GM10847 (cell line): ENCODE data around the gene ZFP62.

ENCODE experiments used
- POLR2A ChIP-seq: IDR thresholded peaks from 2 replicates; pipeline ENCODE4 v1.6.1; 2011; ENCODE audit not compliant: insufficient read length; ENCODE audit errors: extremely low read depth

ZFP62 gene

GRCh38 chr5:180860887-180861822, at the start of gene ZFP62:
Gene ZFP62 (minus strand): TSS chr5:180861276. CDS start chr5:180861219, 57 bp downstream.
- TF ChIP-seq POLR2A = peak; percentile 28

DNA sequence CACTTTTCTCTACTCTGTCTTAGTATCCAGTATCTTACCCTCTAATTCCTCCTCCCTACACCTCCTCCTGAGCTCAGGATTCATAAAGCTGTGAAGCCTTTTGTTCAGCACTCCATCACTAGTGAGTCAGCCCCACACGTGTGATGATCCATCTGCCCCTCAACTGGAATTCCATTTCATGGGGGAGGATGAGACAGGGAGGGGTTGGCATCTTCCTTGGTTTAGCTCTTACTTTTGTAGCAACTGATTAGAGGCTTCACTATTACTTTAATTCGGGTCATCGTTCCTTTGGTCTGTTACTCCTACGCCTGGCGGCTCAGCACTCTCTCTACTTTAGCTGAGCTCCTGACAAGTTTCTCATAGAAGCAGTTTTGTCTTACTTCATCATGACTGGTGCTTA, 49.7 kb upstream of the ZFP62 start:
- TF ChIP-seq POLR2A = no peak

- no peak for TF ChIP-seq POLR2A
Measured at GRCh38 chr5:180910182-180910581, 49.1 kb upstream of the ZFP62 start.

GRCh38 chr5:180909782-180910181, 48.7 kb upstream of the ZFP62 start:
- no peak for TF ChIP-seq POLR2A

GRCh38 chr5:180908998-180909731, 48.1 kb upstream of the ZFP62 start:
- TF ChIP-seq POLR2A = no peak

DNA sequence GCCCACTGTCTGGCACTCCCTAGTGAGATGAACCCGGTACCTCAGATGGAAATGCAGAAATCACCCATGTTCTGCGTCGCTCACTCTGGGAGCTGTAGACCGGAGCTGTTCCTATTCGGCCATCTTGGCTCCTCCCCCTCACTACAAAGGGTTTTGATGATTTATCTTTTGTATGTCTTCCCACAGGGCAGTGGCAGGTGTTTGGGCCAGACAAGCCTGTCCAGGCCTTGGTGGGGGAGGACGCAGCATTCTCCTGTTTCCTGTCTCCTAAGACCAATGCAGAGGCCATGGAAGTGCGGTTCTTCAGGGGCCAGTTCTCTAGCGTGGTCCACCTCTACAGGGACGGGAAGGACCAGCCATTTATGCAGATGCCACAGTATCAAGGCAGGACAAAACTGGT, 47.3 kb upstream of the ZFP62 start:
- TF ChIP-seq POLR2A = no peak

- no peak for TF ChIP-seq POLR2A
Measured at GRCh38 chr5:180901319-180902009, 40.4 kb upstream of the ZFP62 start.

DNA sequence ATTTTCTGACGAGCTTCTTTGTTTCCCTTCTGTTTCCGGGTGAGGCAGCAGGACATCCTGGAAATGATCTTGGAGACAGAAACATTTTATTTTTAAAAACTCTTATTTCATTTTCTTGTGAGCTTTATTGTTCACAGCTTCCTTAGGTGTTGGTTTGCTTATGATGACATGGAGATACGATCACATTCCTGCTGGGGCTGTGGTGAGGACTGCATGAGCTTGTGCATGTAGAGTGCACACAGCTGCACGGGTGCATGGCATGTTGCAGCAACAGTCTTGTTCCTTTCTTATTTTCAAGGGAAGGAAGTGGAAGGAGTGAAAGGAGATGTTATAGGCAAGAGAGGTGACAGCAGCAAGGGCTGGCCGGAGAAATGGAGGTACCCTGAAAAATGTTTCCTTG, 39.1 kb upstream of the ZFP62 start:
- no peak for TF ChIP-seq POLR2A

DNA sequence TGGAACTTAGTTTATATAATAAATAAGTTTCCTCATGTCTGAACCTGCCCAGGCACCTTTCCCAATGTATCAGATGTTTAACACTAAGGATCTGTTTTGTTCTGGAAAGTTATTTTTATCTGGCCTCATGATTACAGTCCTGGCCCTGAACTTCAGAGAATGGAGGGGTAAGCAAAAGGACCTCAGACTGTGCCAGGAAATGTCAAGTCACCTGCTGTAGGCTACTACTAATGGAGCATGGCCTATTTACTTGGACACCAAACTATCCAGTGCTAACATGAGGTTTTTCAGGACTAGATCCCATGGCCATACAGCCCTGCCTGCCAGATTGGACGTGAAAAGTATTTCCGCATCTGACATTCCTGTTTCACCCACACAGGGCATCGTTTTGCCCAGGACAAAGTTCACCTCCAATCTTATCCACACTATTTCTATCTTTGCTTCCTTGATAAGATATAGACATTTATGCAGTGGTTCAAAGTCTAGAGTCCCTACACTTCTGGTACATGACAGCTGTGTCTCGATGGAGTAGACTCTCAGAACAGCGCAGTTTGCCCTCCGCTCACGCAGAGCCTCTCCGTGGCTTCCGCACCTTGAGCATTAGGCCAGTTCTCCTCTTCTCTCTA, 37.7 kb upstream of the ZFP62 start, which contains the start of gene BTNL8:
BTNL8 (plus strand) TSS at position 539 of the 626 bp plus-strand sequence. CDS start 152 bp downstream, outside the sequence.
- TF ChIP-seq POLR2A = no peak

DNA sequence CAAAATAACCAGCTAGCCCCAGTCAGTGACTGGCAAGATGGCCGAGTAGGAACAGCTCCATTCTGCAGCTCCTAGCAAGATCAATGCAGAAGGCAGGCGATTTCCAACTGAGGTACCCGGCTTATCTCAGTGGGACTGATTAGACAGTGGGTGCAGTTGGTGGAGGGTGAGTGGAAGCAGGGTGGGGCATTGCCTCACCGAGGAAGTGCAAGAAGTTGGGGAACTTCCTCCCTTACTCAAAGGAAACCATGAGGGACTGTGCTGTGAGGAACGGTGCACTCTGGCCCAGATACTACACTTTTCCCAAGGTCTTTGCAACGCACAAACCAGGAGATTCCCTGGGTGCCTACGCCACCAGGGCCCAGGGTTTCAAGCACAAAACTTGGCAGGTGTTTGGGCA, 28.3 kb upstream of the ZFP62 start:
- TF ChIP-seq POLR2A = no peak

DNA sequence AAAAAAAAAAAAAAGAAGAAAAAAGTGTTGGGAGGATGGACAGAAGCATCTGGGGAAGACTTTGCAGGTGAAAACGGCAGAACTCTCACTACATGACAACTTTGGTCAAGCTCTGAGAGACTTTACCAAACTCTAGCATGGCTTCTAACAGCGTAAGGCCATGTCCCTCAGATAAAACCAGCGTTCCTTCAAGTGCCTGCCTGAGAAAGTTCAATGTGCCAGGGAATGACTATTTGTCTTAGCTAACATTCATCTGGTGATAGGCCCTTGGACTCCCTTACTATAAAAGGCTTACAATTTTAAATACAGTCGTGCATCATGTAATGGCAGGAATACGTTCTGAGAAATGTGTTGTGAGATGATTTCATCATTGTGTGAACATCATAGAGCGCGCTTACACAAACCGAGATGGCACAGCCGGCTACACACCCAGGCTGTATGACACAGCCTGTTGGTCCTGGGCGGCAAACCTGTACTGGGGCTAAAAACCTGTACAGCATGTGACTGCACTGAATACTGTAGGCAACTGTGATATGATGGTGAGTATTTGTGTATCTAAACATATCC, 14.9 kb upstream of the ZFP62 start:
- no peak for TF ChIP-seq POLR2A

DNA sequence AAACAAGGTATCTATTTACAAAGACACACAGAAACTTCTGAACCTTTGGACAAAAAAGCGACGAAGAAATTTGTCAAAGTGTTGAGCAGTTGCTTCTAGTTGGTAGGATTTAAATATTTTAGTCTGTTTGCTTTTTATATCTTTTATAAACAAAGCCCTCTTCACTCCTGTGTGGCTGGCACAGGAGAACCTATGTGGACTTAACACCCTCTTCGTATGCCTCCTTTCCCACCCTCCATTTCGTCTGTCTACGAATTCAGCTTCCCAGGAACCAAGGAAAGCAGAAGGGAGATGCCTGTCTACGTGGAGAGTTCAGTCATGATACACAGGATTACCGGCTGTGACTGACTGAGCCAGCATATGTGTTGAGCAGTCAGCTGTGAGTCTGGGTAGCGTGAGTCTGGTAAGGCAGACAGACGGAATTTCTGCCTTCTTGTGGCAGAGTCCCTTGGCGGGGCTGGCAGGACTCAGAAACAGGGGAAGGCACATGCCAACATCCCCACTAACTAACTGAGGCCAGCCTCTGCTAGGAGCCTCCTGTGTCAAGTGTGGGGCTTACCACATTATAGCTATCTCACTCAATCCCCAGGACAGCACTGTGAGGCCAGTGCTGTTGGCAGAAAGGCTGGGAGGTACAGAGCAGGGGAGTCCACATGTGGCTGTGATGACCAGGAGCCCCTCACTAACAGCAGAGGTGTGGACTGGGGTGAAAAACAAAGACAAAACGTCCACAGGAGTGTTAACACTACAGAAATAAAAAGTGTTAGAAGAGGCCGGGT, 13.9 kb upstream of the ZFP62 start:
- no peak for TF ChIP-seq POLR2A

DNA sequence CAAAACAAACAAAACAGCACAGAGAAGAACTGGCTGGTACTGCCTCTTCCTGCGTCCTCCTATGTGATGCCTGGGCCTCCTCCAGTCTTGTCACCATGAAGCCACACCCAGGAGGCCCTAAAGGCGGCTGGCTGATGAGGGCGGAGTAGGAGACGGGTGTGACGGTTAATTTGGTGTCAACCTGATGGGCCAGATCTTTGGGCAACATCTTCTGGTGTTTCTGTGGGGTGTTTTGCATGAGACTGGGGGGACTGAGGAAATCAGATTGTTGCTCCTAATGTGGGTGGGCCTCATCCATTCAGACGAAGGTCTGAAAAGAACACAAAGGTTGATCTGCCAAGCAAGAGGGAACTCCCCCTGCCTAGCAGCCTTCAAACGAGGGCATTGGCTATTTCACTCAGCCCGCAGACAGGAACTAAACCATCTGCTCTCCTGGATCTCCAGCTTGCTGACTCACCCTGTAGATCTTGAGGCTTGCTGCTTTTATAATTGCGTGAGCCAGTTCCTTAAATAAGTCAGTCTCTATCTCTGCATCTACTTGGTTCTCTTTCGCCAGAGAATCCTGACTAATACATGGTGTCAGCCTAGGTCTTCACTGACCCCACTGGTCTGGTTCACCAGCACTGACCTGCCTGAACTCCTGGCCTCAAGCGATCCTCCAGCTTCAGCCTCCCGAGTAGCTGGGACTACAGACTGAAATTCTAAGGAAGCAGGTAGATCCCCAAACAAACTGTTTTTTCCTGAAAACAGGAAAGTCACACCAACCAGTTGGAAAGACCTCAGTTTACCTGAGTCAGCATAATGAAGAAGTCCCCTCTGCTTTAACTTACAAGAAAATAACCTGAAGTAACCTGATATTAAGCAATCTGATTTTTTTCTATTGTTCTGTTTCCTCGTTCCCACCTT, 12.8 kb upstream of the ZFP62 start:
- no peak for TF ChIP-seq POLR2A
